Upper lobe of left lung (tissue), 4 donors: ENCODE data around the gene OSER1.

Experiments
- EP300 ChIP-seq, 4 donors: sonication (generic); formaldehyde crosslinking; IDR thresholded peaks; one replicate each; pipeline ENCODE4 v1.5.1; 2017; ENCODE audit warnings: antibody characterized with exemption in 4 of 4, control low read depth in 2 of 4
- POLR2AphosphoS5 ChIP-seq, 2 donors: sonication (generic); formaldehyde crosslinking; IDR thresholded peaks; one replicate each; pipeline ENCODE4 v1.5.1; 2017; ENCODE audit warnings: antibody characterized with exemption in 2 of 2
- TF ChIP-seq, protein P1 (sequence below), 6 experiments: fragments of 450-650 bp in 4 of 6; fragments of 200-600 bp in 2 of 6; sonication (generic) in 2 of 6; IDR thresholded peaks; one replicate each; pipeline ENCODE4 v1.5.1; 2016 to 2019; ENCODE audit warnings: antibody characterized with exemption in 6 of 6

DNA sequence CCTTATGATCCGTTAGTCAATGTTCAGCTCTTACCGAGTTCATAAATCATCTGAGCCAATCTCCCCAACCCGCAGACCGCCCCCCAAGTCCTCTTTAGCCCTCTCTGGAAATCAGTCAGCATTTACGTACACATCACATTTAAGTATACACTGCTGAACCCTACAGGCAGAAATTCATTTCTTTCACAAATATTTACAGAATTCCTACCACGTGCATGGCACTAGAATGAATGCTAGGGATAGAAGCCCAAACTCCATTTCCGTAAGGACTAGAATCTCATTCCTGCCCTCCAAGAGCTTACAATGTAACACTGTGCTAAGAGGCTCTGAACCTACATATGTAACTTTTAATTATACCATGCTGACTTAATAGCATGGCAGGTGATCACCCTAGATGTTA lies 1.8 kb downstream of the OSER1 start:
- TF ChIP-seq, protein P1, sequence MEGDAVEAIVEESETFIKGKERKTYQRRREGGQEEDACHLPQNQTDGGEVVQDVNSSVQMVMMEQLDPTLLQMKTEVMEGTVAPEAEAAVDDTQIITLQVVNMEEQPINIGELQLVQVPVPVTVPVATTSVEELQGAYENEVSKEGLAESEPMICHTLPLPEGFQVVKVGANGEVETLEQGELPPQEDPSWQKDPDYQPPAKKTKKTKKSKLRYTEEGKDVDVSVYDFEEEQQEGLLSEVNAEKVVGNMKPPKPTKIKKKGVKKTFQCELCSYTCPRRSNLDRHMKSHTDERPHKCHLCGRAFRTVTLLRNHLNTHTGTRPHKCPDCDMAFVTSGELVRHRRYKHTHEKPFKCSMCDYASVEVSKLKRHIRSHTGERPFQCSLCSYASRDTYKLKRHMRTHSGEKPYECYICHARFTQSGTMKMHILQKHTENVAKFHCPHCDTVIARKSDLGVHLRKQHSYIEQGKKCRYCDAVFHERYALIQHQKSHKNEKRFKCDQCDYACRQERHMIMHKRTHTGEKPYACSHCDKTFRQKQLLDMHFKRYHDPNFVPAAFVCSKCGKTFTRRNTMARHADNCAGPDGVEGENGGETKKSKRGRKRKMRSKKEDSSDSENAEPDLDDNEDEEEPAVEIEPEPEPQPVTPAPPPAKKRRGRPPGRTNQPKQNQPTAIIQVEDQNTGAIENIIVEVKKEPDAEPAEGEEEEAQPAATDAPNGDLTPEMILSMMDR (IDR thresholded peaks at IDR 0.05): no peak
- TF ChIP-seq POLR2AphosphoS5 (IDR thresholded peaks at IDR 0.05) (no peak), EP300 (IDR thresholded peaks at IDR 0.05) (no peak)
